GM18870 (cell line): ENCODE data around the gene CCND2.

Experiments used
- ATAC-seq: cut with Tn5 transposase; IDR thresholded peaks from one replicate; pipeline ENCODE4 v1.9.1; 2021; ENCODE audit warnings: moderate library complexity; ENCODE audit not compliant: unreplicated experiment

Gene CCND2

GRCh38 chr12:4289231-4289878 is 15.8 kb downstream of the CCND2 start:
- ATAC-seq: no peak

- no peak for ATAC-seq
Observed at GRCh38 chr12:4289998-4290790, 16.6 kb downstream of the CCND2 start.

- ATAC-seq: no peak
Observed at GRCh38 chr12:4292341-4293073, 18.9 kb downstream of the CCND2 start.

- no peak for ATAC-seq
Observed at GRCh38 chr12:4293299-4293965, 19.9 kb downstream of the CCND2 start.

- no peak for ATAC-seq
Observed at GRCh38 chr12:4293966-4294505, 20.5 kb downstream of the CCND2 start.

GRCh38 chr12:4296751-4297150 is 23.2 kb downstream of the CCND2 start:
- no peak for ATAC-seq

- ATAC-seq: no peak
Observed at GRCh38 chr12:4297617-4298016, 24.1 kb downstream of the CCND2 start.

GRCh38 chr12:4300883-4301282 is 27.3 kb downstream of the CCND2 start:
- no peak for ATAC-seq

- ATAC-seq: no peak
Observed at GRCh38 chr12:4301932-4302501, 28.5 kb downstream of the CCND2 start.

GRCh38 chr12:4302881-4303280 is 29.3 kb downstream of the CCND2 start:
- ATAC-seq: no peak

GRCh38 chr12:4303750-4304149 is 30.2 kb downstream of the CCND2 start:
- ATAC-seq: no peak

GRCh38 chr12:4307593-4308333 is 34.2 kb downstream of the CCND2 start:
- no peak for ATAC-seq

GRCh38 chr12:4308334-4308950 is 34.9 kb downstream of the CCND2 start:
- no peak for ATAC-seq

GRCh38 chr12:4311776-4312175 is 38.2 kb downstream of the CCND2 start:
- no peak for ATAC-seq

- ATAC-seq: no peak
Observed at GRCh38 chr12:4312251-4312650, 38.7 kb downstream of the CCND2 start.

GRCh38 chr12:4320497-4320852 is 46.9 kb downstream of the CCND2 start:
- peak; percentile 43 for ATAC-seq

- peak; percentile 90 for ATAC-seq
Observed at GRCh38 chr12:4320853-4321701, 47.5 kb downstream of the CCND2 start, which contains the start of gene TIGAR. Gene TIGAR (plus strand): TSS chr12:4321213. CDS start chr12:4321272, 59 bp downstream.

- ATAC-seq: no peak
Observed at GRCh38 chr12:4322726-4323125, 49.2 kb downstream of the CCND2 start.
